Muscle layer of colon (tissue), 2 donors: ENCODE data around the gene SCYGR2.

Experiments used
- H3K27ac ChIP-seq: one replicate; pipeline ENCODE4 v1.7.0; 2013; ENCODE audit warnings: low read depth, mild to moderate bottlenecking, low read length, moderate library complexity
- H3K27me3 ChIP-seq, 2 donors: one replicate each; pipeline ENCODE4 v1.7.0; 2013; ENCODE audit warnings: low read length in 2 of 2, mild to moderate bottlenecking in 2 of 2; ENCODE audit not compliant: insufficient read depth in 2 of 2, control insufficient read depth in 1 of 2
- H3K36me3 ChIP-seq: one replicate; pipeline ENCODE4 v1.7.0; 2013; ENCODE audit warnings: mild to moderate bottlenecking, low read length; ENCODE audit not compliant: insufficient read depth
- H3K4me1 ChIP-seq: one replicate; pipeline ENCODE4 v1.7.0; 2013; ENCODE audit warnings: mild to moderate bottlenecking, low read length; ENCODE audit not compliant: insufficient read depth
- H3K4me3 ChIP-seq, 2 donors: one replicate each; pipeline ENCODE4 v1.7.0; 2013; ENCODE audit warnings: low read length in 2 of 2, low read depth in 1 of 2, mild to moderate bottlenecking in 1 of 2, moderate library complexity in 1 of 2
- H3K9ac ChIP-seq: one replicate; pipeline ENCODE4 v1.7.0; 2013; ENCODE audit warnings: low read length
- H3K9me3 ChIP-seq: one replicate; pipeline ENCODE4 v1.7.0; 2013; ENCODE audit warnings: mild to moderate bottlenecking, low read length
- donor health status: abdominal sarcoma.
- donor health status: Adenocarcinoma of cecum.

Gene SCYGR2

GRCh38 chr2:227613272-227613660, 14.6 kb downstream of the SCYGR2 start:
- no peaks in the 10 kb centered on the region for H3K36me3 ChIP-seq

DNA sequence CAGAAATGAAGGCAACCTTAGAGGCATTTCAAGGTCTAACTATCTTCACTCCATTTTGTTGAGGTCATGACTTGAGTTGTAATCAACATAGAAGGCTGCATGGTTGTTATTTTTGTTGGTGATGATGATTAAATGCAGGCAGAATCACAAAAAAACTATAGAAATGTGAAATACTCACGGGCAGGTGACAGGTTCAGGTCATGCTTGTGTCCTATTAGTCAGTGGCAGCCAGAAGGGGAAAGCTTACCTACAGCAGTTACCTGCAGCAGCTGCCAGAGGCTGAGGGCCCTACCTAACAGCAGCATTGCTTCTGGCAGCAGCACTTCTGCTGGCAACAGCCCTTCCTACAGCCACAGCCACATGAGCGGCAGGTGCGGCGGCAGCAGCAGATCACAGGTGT, 15.6 kb downstream of the SCYGR2 start:
- Histone ChIP-seq H3K9me3 (no peaks in the 10 kb centered on the region), H3K36me3 (no peaks in the 10 kb centered on the region), H3K4me3 (no peak overlapping the region), H3K4me1 (no peaks in the 10 kb centered on the region), H3K27ac (no peak overlapping the region), H3K27me3 (no peaks in the 10 kb centered on the region), H3K9ac (no peak overlapping the region)

More at GRCh38 chr2:227613272-227613660, 14.6 kb downstream of the SCYGR2 start:
- Histone ChIP-seq H3K27me3 (no peaks in the 10 kb centered on the region), H3K9me3 (no peaks in the 10 kb centered on the region), H3K4me1 (no peaks in the 10 kb centered on the region), H3K4me3 (no peak overlapping the region), H3K27ac (no peak overlapping the region), H3K9ac (no peak overlapping the region)

DNA sequence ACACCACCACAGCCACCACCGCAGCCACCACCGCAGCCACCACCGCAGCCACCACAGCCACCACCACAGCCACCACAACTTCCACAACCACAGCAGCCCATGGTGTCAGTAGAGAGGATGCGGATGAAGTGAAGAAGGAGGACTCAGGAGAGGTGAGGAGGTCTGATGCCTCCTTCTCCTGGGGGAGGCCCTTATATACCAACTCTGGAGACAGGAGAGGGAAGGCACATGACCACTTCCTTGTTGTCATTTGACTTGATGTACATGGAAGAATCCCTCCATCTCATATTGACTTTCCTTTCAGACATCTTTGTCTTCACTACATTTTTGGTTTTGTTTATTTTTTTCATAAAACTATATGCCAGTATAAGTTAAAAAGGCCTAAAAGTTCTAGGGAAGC, 16.0 kb downstream of the SCYGR2 start, which contains the start of gene SCYGR3:
TSS of gene SCYGR3 (minus strand) at position 101 of the 400 bp plus-strand sequence. CDS start at position 101, 0 bp downstream.
- no peaks in the 10 kb centered on the region for H3K9me3 ChIP-seq
- H3K4me3 ChIP-seq = no peak within 1 kb of the TSS
- H3K9ac ChIP-seq = no peak within 1 kb of the TSS
- no peaks in the 10 kb centered on the region for H3K27me3 ChIP-seq
- no peaks in the 10 kb centered on the region for H3K4me1 ChIP-seq
- H3K36me3 ChIP-seq = no peaks in the 10 kb centered on the region
- no peak within 1 kb of the TSS for H3K27ac ChIP-seq

DNA sequence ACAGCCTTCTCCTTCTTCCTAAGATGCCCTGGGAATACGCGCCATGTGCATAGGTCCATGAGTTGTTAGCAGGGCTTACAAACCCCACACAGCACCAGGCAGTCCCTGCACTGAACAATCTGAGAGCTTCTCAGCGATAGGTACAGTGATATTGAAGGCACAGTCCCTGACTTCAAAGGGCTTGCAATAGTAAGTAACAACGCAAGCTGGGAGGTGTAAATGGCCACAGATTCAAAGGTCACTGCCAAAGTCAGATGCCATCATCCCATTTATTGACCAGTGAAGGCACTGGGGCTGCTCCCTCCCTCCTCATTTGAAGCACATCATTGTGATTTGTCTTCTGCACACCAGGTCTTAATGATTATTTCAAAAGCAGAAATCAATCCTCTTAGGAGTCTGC, 16.5 kb downstream of the SCYGR2 start:
- no peak overlapping the region for H3K27ac ChIP-seq
- no peak overlapping the region for H3K4me3 ChIP-seq
- H3K4me1 ChIP-seq = no peaks in the 10 kb centered on the region
- no peaks in the 10 kb centered on the region for H3K9me3 ChIP-seq
- H3K36me3 ChIP-seq = no peaks in the 10 kb centered on the region
- no peak overlapping the region for H3K9ac ChIP-seq
- no peaks in the 10 kb centered on the region for H3K27me3 ChIP-seq

DNA sequence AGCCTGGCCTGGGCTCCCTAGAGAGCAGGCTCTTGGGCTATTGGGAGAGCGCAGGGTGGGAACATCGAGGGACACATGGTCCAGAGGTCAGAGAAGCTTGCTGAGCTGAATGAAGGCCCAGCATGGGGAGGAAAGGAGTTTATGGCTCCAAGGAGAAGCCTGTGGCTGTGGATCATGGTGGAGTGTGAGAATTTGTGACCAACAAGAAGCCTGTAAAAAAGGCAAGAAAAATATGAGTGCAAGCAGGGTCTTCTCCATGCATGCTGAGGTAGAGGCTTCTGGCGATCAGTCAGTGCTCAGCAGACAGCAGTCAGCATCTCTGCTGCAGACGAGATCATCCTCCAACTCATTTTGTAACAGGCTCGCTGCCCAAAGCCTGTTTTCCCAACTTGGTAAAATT, 17.2 kb downstream of the SCYGR2 start:
- no peak overlapping the region for H3K27ac ChIP-seq

GRCh38 chr2:227616631-227617030, 17.9 kb downstream of the SCYGR2 start:
- Histone ChIP-seq H3K27me3 (no peaks in the 10 kb centered on the region), H3K36me3 (no peaks in the 10 kb centered on the region), H3K4me3 (no peak overlapping the region), H3K9ac (no peak overlapping the region), H3K4me1 (no peaks in the 10 kb centered on the region), H3K9me3 (no peaks in the 10 kb centered on the region), H3K27ac (no peak overlapping the region)

More for the DNA sequence above, 17.2 kb downstream of the SCYGR2 start:
- Histone ChIP-seq H3K9ac (no peak overlapping the region), H3K36me3 (no peaks in the 10 kb centered on the region), H3K27me3 (no peaks in the 10 kb centered on the region), H3K9me3 (no peaks in the 10 kb centered on the region), H3K4me1 (no peaks in the 10 kb centered on the region), H3K4me3 (no peak overlapping the region)

GRCh38 chr2:227617316-227618230, 18.9 kb downstream of the SCYGR2 start, which contains the start of gene SCYGR4:
Gene SCYGR4 (plus strand): TSS chr2:227617498. CDS start chr2:227617498, 0 bp downstream.
- H3K36me3 ChIP-seq = no peaks in the 10 kb centered on the region
- H3K4me3 ChIP-seq = no peak within 1 kb of the TSS
- no peaks in the 10 kb centered on the region for H3K9me3 ChIP-seq
- no peak within 1 kb of the TSS for H3K9ac ChIP-seq
- no peaks in the 10 kb centered on the region for H3K27me3 ChIP-seq
- H3K4me1 ChIP-seq = no peaks in the 10 kb centered on the region
- H3K27ac ChIP-seq = no peak within 1 kb of the TSS

DNA sequence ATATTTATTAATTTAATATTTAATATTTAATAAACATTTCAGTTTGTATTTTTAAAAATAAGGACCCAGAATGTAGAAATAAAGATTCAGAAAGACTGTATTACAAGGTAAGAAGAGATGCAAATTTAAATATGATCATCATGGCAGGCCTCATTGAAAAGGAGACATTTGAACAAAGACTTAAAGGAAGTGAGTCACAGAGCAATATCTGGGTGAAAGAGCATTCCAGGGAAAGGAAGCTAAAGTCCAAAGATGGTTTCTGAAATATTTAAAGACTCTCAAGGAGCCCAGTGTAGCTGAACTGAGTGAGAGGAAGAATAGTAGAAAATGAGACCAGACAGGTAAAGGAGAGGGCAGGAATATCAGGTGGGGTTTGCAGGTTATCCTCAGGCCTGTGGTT, 24.5 kb downstream of the SCYGR2 start:
- no peaks in the 10 kb centered on the region for H3K9me3 ChIP-seq
- H3K4me1 ChIP-seq = no peaks in the 10 kb centered on the region
- no peaks in the 10 kb centered on the region for H3K27me3 ChIP-seq
- H3K4me3 ChIP-seq = no peak overlapping the region
- no peak overlapping the region for H3K9ac ChIP-seq
- H3K36me3 ChIP-seq = no peaks in the 10 kb centered on the region
- H3K27ac ChIP-seq = no peak overlapping the region

DNA sequence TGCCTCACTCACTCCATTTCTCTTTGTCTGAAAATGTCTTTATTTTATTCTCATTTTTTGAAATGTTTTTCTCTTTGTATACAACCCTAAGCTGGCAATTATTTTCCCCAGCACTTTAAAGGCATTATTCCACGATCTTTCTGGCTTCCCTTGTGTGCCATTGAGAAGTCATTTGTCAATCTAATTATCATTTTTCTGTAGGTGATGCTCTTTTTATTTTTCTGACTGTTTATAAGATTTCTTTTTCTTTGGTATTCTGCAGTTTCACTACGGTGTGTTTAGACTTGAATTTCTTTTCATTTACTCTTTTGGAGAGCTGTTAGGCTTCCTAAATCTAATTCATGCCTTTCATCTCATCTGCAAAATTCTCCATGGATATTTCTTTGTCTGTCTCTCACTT, 26.7 kb downstream of the SCYGR2 start:
- no peaks in the 10 kb centered on the region for H3K27me3 ChIP-seq
- H3K9ac ChIP-seq = no peak overlapping the region
- H3K36me3 ChIP-seq = no peaks in the 10 kb centered on the region
- H3K27ac ChIP-seq = no peak overlapping the region
- no peaks in the 10 kb centered on the region for H3K9me3 ChIP-seq
- no peak overlapping the region for H3K4me3 ChIP-seq
- H3K4me1 ChIP-seq = no peaks in the 10 kb centered on the region

GRCh38 chr2:227626580-227627151, 28.0 kb downstream of the SCYGR2 start:
- Histone ChIP-seq H3K36me3 (no peaks in the 10 kb centered on the region), H3K4me1 (no peaks in the 10 kb centered on the region), H3K27ac (no peak overlapping the region), H3K27me3 (no peaks in the 10 kb centered on the region), H3K4me3 (no peak overlapping the region), H3K9me3 (no peaks in the 10 kb centered on the region), H3K9ac (no peak overlapping the region)

DNA sequence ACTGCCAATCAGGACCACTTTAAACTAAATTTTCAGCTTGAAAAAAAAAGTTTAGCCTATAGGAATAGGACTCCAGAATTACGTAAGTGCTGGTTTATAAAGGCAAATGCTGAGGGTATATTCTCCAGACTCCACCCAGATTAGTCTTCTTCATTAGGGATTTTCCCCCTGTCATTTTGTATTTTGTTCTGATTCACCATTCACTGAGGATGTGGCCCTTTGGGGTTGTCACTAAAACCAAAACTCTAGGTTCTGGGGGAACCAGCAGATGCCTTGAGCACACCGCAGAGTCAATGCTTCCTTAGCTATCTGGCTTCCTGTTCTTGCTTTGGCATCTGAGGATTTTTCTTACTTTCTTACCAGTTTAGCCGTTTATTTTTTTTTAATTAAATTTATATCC, 29.1 kb downstream of the SCYGR2 start:
- Histone ChIP-seq H3K4me1 (no peaks in the 10 kb centered on the region), H3K27ac (no peak overlapping the region), H3K27me3 (no peaks in the 10 kb centered on the region), H3K9ac (no peak overlapping the region), H3K4me3 (no peak overlapping the region), H3K36me3 (no peaks in the 10 kb centered on the region), H3K9me3 (no peaks in the 10 kb centered on the region)
